Measurements from ENCODE around the gene SLX9.

- TF ChIP-seq CTCF (optimal IDR thresholded peaks at IDR 0.05 in 1 of 3, IDR thresholded peaks at IDR 0.05 in 1 of 3, conservative IDR thresholded peaks at IDR 0.05 in 1 of 3; ENCODE audit: extremely low read depth in 1 of 3, insufficient read depth in 2 of 3, low read length in 3 of 3) = no peak
- TF ChIP-seq EZH2 (IDR thresholded peaks at IDR 0.05; ENCODE audit: low read length) = no peak
Measured at GRCh38 chr21:45016031-45016405, 76.2 kb downstream of the SLX9 start.

Data from keratinocyte (primary cell).